Endothelial cell of umbilical vein (primary cell): ENCODE measurements around the gene FAM90A26.
"Not testable (repeated sequence)": the region's sequence is repeated elsewhere in the genome, so short reads cannot be mapped to it uniquely, and the experiment has no call there.

Source experiments
- EZH2 ChIP-seq: IDR thresholded peaks from 2 replicates; pipeline ENCODE4 v1.6.1; 2012; ENCODE audit warnings: borderline replicate concordance, low read depth, mild to moderate bottlenecking, moderate library complexity, low read length, inconsistent platforms; ENCODE audit not compliant: severe bottlenecking
- POLR2A ChIP-seq: IDR thresholded peaks from 2 replicates; pipeline ENCODE4 v1.6.1; 2012; ENCODE audit warnings: low read depth, mild to moderate bottlenecking, control low read depth, low read length
- TF ChIP-seq, protein P1 (sequence below), 2 donors: IDR thresholded peaks; 1 replicate in 1 of 2; 2 replicates in 1 of 2; pipeline ENCODE4 v1.5.1; 2011; ENCODE audit warnings: low read length in 2 of 2, mild to moderate bottlenecking in 2 of 2, moderate library complexity in 2 of 2, control low read depth in 1 of 2, inconsistent platforms in 1 of 2, low read depth in 1 of 2; ENCODE audit not compliant: insufficient read depth in 1 of 2; ENCODE audit errors: extremely low read depth in 1 of 2

DNA sequence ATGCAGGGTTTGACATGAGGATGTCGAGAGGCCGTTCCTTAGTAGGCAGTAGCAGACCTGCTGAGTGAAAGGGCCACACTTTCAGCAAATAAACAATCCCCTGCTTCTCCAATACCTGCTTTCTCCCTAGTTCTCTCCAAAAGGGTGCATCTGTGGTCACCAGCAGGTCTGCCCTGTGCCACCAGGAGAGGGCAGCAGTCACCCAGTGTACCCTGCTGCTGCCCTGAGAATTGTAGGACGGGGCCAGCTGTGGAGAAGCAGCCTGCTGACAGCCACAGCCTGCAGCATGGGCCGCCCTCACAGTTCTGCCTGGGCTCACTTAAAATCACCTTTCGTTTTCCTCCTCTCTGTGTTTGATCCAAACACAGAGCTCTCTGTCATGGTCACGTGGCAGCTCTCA lies 11.8 kb upstream of the FAM90A26 start:
- TF ChIP-seq, protein P1, sequence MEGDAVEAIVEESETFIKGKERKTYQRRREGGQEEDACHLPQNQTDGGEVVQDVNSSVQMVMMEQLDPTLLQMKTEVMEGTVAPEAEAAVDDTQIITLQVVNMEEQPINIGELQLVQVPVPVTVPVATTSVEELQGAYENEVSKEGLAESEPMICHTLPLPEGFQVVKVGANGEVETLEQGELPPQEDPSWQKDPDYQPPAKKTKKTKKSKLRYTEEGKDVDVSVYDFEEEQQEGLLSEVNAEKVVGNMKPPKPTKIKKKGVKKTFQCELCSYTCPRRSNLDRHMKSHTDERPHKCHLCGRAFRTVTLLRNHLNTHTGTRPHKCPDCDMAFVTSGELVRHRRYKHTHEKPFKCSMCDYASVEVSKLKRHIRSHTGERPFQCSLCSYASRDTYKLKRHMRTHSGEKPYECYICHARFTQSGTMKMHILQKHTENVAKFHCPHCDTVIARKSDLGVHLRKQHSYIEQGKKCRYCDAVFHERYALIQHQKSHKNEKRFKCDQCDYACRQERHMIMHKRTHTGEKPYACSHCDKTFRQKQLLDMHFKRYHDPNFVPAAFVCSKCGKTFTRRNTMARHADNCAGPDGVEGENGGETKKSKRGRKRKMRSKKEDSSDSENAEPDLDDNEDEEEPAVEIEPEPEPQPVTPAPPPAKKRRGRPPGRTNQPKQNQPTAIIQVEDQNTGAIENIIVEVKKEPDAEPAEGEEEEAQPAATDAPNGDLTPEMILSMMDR (IDR thresholded peaks at IDR 0.05; ENCODE audit: extremely low read depth in 1 of 2, insufficient read depth in 1 of 2, low read depth in 1 of 2, low read length in 2 of 2) = not testable (repeated sequence)
- not testable (repeated sequence) for TF ChIP-seq POLR2A, EZH2
